ENCODE results near the gene OPA3. TPM values are rescaled to one million over a fixed set of nuclear protein-coding genes. Genes with fewer than 3 reads are reported as not detected.

The OPA3 gene
- total and polyA plus RNA-seq, 11 donors = 13.1 to 30.4 (median 22.3) TPM

DNA sequence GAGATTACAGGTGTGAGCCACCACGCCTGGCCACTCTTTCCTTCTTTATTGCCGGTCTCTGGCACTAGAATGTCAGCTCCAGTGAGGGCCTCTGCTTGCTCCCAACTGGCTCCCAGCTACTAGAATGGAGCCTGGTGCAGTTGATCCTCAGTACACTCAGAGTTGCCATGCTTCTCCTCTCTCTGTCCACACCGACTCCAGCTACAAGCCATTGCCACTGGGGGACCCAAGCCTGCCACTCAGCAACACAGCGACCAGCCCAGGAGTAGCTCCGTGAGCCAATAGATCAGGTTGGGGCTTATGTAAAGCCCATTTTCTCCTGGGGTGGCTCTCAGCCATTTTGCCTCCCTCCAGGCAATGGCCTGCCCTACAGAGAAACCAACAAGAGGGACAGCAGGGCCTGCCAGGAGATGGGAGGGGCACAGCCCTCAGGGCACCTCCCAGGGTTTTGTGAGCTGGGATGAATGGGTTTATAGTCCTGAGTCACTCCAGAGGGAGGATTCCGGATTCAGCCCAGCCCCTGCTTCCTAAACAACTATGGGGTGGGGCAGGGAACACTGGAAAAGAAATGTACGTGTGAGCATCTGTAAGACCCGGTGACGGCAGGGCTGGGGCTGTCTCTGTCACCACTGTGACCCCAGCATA is 36.5 kb downstream of the OPA3 start:
- Histone ChIP-seq H3K4me1 (peaks cover 0 to 7% (median 0%) of the 10 kb centered on the region in 12 donors), H3K27ac (peak overlapping the region in 1 of 12 donors; percentile 39), H3K36me3 (peaks cover 0 to 7% (median 4%) of the 10 kb centered on the region in 9 donors), H3K9me3 (no peaks in the 10 kb centered on the region), H3K4me3 (no peak overlapping the region), H3K27me3 (no peaks in the 10 kb centered on the region)
- peak in 1 of 5 donors; percentile 63 for DNase-seq
- TF ChIP-seq, protein P1, sequence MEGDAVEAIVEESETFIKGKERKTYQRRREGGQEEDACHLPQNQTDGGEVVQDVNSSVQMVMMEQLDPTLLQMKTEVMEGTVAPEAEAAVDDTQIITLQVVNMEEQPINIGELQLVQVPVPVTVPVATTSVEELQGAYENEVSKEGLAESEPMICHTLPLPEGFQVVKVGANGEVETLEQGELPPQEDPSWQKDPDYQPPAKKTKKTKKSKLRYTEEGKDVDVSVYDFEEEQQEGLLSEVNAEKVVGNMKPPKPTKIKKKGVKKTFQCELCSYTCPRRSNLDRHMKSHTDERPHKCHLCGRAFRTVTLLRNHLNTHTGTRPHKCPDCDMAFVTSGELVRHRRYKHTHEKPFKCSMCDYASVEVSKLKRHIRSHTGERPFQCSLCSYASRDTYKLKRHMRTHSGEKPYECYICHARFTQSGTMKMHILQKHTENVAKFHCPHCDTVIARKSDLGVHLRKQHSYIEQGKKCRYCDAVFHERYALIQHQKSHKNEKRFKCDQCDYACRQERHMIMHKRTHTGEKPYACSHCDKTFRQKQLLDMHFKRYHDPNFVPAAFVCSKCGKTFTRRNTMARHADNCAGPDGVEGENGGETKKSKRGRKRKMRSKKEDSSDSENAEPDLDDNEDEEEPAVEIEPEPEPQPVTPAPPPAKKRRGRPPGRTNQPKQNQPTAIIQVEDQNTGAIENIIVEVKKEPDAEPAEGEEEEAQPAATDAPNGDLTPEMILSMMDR (IDR thresholded peaks at IDR 0.05) = no peak
- no peak for TF ChIP-seq POLR2A (IDR thresholded peaks at IDR 0.05)
- 81 to 89% (median 85%) methylated on average over 9 of the region's 9 CpGs for WGBS, 4 donors
- ATAC-seq = peak in 3 of 4 donors; percentile 73 to 77 (median 75)
- intact Hi-C loops (cut with DNase I) = no loop called here

GRCh38 chr19:45547211-45547770 is 37.3 kb downstream of the OPA3 start:
- no peaks in the 10 kb centered on the region for H3K9me3 ChIP-seq
- WGBS, 4 donors = 90 to 94% (median 92%) methylated on average over 10 of the region's 10 CpGs
- H3K27ac ChIP-seq = no peak overlapping the region
- no peaks in the 10 kb centered on the region for H3K36me3 ChIP-seq
- no peak for TF ChIP-seq POLR2A (IDR thresholded peaks at IDR 0.05)
- TF ChIP-seq, protein P1 (IDR thresholded peaks at IDR 0.05) = no peak
- H3K4me1 ChIP-seq = peaks cover 0 to 7% (median 0%) of the 10 kb centered on the region in 12 donors
- DNase-seq (no peak), ATAC-seq (no peak)
- intact Hi-C loops (cut with DNase I) = no loop called here
- no peaks in the 10 kb centered on the region for H3K27me3 ChIP-seq
- H3K4me3 ChIP-seq = no peak overlapping the region

DNA sequence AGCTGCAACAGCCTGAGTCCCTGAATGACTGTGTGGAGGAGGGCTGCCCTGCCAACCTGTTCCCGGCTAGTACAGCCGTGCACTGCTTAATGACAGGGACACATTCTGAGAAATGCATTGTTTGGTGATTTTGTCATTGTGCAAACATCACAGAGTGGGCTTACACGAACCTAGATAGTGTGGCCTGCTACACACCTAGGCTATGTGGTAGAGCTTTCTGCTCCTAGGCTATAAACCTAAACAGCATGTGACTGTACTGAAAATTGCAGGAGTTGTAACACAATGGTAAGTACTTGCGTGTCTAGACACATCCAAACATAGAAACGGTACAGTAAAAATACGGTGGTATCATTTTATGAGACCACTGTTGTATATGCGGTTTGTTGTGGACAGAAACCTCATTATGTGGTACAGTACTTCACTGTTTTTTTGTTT is 42.4 kb downstream of the OPA3 start:
- intact Hi-C loops (cut with DNase I) = no loop called here
- peaks cover 0 to 7% (median 0%) of the 10 kb centered on the region in 12 donors for H3K4me1 ChIP-seq
- no peak for ATAC-seq
- peaks cover 0 to 8% (median 0%) of the 10 kb centered on the region in 12 donors for H3K9me3 ChIP-seq
- DNase-seq = no peak
- H3K36me3 ChIP-seq = no peaks in the 10 kb centered on the region
- H3K27ac ChIP-seq = no peak overlapping the region
- no peak for TF ChIP-seq POLR2A (IDR thresholded peaks at IDR 0.05)
- TF ChIP-seq, protein P1 (IDR thresholded peaks at IDR 0.05) = no peak
- no peak overlapping the region for H3K4me3 ChIP-seq
- no peaks in the 10 kb centered on the region for H3K27me3 ChIP-seq
- whole genome bisulfite sequencing, 4 donors = 78 to 86% (median 82%) methylated on average over 7 of the region's 7 CpGs

GRCh38 chr19:45539459-45539858 is 45.1 kb downstream of the OPA3 start:
- no peaks in the 10 kb centered on the region for H3K36me3 ChIP-seq
- H3K4me3 ChIP-seq = no peak overlapping the region
- TF ChIP-seq POLR2A (IDR thresholded peaks at IDR 0.05) = no peak
- TF ChIP-seq, protein P1 (IDR thresholded peaks at IDR 0.05) = no peak
- H3K27me3 ChIP-seq = no peaks in the 10 kb centered on the region
- intact Hi-C loops (cut with DNase I) = no loop called here
- no peak overlapping the region for H3K27ac ChIP-seq
- WGBS, 4 donors = 83 to 93% (median 91%) methylated on average over 9 of the region's 9 CpGs
- H3K9me3 ChIP-seq = peaks cover 0 to 8% (median 0%) of the 10 kb centered on the region in 12 donors
- ATAC-seq = peak in 1 of 4 donors; percentile 56
- peaks cover 0 to 7% (median 0%) of the 10 kb centered on the region in 12 donors for H3K4me1 ChIP-seq
- DNase-seq = peak in 1 of 5 donors; percentile 18

Measured in heart left ventricle (tissue), 16 donors.